Skeletal muscle satellite cell (primary cell): ENCODE measurements around the gene EFNA5.
"Not testable (repeated sequence)": the region's sequence is repeated elsewhere in the genome, so short reads cannot be mapped to it uniquely, and the experiment has no call there.

ENCODE experiments used
- H3K27me3 ChIP-seq: 2 replicates; pipeline ENCODE4 v1.7.0; 2013; ENCODE audit warnings: low read length; ENCODE audit not compliant: control insufficient read depth, insufficient read depth
- H3K36me3 ChIP-seq: 2 replicates; pipeline ENCODE4 v1.7.0; 2013; ENCODE audit warnings: mild to moderate bottlenecking, control low read depth, low read length; ENCODE audit not compliant: insufficient read depth
- H3K4me1 ChIP-seq: 2 replicates; pipeline ENCODE4 v1.7.0; 2013; ENCODE audit warnings: low read length; ENCODE audit not compliant: control insufficient read depth, insufficient read depth
- H3K4me2 ChIP-seq: 2 replicates; pipeline ENCODE4 v1.7.0; 2013; ENCODE audit warnings: mild to moderate bottlenecking, low read length
- H3K4me3 ChIP-seq: 2 replicates; pipeline ENCODE4 v1.7.0; 2013; ENCODE audit warnings: low read length
- H3K9ac ChIP-seq: 2 replicates; pipeline ENCODE4 v1.7.0; 2013; ENCODE audit warnings: mild to moderate bottlenecking, low read depth, low read length, moderate library complexity
- H3K9me3 ChIP-seq: replicated peaks from 2 replicates; pipeline ENCODE4 v1.7.0; 2013; ENCODE audit warnings: mild to moderate bottlenecking, control low read depth, low read length

Gene EFNA5

DNA sequence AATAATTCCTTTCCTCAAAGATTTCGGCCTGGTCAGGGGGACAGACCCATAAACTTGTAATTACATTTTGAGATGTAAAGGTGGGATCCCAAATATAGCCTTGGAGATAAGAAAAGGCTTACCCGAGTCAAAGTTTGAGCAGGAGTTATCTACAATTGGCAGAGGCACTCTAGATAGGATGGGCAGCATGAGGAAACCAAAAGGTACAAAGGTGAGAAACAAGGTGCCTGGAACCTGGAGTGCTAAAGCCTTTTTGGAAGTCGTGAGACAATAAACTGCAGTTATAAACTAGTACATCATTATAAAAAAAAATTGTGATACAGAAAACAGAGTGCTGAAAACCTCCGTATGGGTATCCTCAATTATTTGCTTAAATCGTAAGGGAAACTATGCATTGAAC, 212.4 kb downstream of the EFNA5 start:
- Histone ChIP-seq H3K9me3 (no peaks in the 10 kb centered on the region), H3K4me1 (peaks cover 20% of the 10 kb centered on the region), H3K36me3 (no peaks in the 10 kb centered on the region), H3K4me3 (no peak overlapping the region), H3K27me3 (no peaks in the 10 kb centered on the region), H3K4me2 (no peak overlapping the region), H3K9ac (no peak overlapping the region)

DNA sequence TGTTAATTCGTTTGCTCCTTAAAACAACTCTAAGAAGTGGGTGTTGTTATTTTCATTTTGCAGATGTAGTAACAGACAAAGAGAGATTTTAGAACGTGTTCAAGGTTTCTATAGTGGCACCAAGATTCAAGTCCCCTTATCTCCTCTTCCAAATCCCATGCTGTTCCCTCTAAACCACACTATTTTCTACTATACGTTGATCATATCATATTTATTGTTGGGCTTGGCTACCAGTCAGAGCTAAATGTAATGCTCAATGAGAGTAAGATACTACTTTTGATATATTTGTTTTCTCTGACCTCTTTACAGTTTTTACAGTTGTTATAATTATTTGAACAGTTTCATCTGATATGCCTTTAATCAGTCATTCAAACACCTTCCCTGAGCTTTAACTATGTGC, 212.9 kb downstream of the EFNA5 start:
- Histone ChIP-seq H3K9me3 (no peaks in the 10 kb centered on the region), H3K27me3 (no peaks in the 10 kb centered on the region), H3K4me1 (peaks cover 20% of the 10 kb centered on the region), H3K4me3 (no peak overlapping the region), H3K9ac (no peak overlapping the region), H3K4me2 (no peak overlapping the region), H3K36me3 (no peaks in the 10 kb centered on the region)

DNA sequence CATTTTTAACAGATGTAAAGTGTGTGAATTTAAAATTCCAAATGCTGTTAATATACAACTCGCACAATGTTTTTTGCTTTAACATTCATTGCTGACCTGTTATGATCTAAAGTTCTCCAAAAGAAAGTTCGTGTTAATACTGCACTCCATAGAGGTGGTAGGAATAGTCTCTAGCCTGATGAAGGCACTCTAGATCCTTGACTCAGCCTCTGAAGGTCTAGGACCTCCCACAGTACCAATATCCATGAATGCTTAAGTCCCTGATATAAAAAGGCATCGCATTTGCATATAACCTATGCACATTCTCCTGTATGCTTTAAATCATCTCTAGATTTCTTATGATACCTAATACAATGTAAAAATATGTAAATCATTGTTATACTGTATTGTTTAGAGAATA, 213.6 kb downstream of the EFNA5 start:
- Histone ChIP-seq H3K36me3 (no peaks in the 10 kb centered on the region), H3K4me3 (no peak overlapping the region), H3K9ac (no peak overlapping the region), H3K4me1 (peaks cover 20% of the 10 kb centered on the region), H3K4me2 (no peak overlapping the region), H3K27me3 (no peaks in the 10 kb centered on the region), H3K9me3 (no peaks in the 10 kb centered on the region)

DNA sequence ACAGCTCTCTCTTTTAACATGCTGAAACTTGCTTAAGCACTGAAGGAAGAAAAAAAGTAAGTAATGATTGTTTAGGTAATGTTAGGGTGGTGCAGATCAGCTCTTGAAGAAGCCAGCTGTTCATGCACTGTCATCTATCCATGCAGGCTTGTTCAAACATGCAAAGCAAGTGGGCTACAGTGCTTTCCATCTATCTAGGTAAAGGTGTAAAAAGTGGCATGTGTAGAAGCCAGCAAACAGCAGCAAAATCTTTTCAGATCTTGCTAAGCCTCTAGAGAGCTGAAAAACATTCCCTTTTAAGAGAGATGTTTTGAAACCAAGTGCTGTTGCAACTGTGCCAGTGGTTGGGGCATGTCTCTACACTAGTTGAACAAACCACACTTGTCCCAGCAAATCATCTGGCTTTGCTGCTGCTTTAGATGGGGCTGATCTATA, 214.4 kb downstream of the EFNA5 start:
- no peak overlapping the region for H3K4me2 ChIP-seq
- no peaks in the 10 kb centered on the region for H3K36me3 ChIP-seq
- no peaks in the 10 kb centered on the region for H3K9me3 ChIP-seq
- no peak overlapping the region for H3K4me3 ChIP-seq
- H3K9ac ChIP-seq = no peak overlapping the region
- H3K4me1 ChIP-seq = peaks cover 20% of the 10 kb centered on the region
- H3K27me3 ChIP-seq = no peaks in the 10 kb centered on the region

DNA sequence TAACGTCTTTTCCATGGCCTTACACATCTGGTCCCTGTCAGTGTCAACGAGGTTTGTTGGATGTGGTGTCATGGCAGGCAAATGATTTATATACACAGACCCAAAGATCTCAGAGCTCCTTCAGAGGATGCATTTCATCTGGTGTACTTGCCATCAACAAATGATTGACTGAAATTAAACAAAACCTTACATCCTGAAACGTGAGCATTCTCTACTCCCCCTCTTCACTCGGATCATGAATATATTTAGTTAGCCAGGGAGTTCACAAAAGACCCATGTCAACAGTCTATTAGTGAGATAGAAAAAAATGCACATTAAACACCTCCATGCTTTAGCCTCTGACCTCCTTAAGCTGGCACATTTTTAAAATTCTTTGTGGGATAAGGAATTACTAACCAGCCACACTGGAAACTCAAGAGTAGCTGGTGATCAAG, 215.6 kb downstream of the EFNA5 start:
- H3K27me3 ChIP-seq = no peaks in the 10 kb centered on the region
- peak overlapping the region; percentile 21 for H3K4me2 ChIP-seq
- peaks cover 20% of the 10 kb centered on the region for H3K4me1 ChIP-seq
- no peaks in the 10 kb centered on the region for H3K9me3 ChIP-seq
- H3K36me3 ChIP-seq = no peaks in the 10 kb centered on the region
- no peak overlapping the region for H3K9ac ChIP-seq
- no peak overlapping the region for H3K4me3 ChIP-seq

DNA sequence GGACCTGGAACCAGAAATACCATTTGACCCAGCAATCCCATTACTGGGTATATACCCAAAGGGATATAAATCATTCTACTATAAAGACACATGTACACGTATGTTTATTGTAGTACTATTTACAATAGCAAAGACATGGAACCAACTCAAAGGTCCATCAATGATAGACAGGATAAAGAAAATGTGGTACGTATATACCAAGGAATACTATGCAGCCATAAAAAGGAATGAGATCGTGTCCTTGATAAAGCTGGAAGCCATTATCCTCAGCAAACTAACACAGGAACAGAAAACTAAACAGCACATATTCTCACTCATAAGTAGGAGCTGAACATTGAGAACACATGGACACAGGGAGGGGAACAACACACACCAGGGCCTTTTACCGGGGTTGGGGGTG, 218.9 kb downstream of the EFNA5 start:
- not testable (repeated sequence) for H3K36me3 ChIP-seq, H3K9me3 ChIP-seq, H3K9ac ChIP-seq, H3K4me3 ChIP-seq, H3K4me2 ChIP-seq, H3K27me3 ChIP-seq
- peaks cover 20% of the 10 kb centered on the region for H3K4me1 ChIP-seq

DNA sequence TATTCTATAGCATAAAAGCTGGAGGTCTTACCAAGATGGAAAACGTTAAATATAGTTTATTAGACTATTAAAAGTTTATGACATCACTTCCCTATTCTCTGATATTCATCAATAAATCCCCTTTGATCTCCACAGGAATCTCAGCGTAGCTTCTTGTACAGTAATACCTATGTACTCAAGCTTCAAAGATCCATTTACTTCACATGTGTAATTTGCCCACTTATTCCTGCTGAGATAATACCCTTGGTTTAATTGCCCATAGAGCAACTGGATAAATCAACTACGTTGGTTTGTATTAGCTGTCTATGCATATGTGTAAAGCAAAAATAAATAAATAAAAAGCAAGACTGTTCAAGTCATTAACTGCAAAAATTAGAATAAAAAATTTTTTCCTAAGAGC, 219.7 kb downstream of the EFNA5 start:
- Histone ChIP-seq H3K9me3 (no peaks in the 10 kb centered on the region), H3K27me3 (no peaks in the 10 kb centered on the region), H3K4me3 (no peak overlapping the region), H3K9ac (no peak overlapping the region), H3K36me3 (no peaks in the 10 kb centered on the region), H3K4me1 (peaks cover 14% of the 10 kb centered on the region), H3K4me2 (no peak overlapping the region)

DNA sequence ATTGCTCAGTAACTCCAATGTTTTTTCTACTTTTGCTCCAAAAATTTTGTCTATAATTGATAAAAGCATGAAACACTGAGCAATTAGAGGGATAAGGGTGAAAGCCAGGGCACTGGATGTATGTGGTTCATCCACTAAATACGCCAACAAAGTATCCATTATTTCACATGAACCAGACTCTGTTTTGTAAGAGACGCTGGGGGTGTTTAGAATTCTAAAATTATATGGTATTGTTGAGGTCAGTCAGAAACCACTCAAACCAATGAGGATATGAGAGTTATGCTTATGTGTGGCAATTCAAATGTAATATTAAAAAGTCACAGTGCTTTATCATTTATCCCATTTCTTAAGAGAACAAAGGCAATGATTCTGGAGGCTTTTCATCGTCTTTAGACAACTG, 220.2 kb downstream of the EFNA5 start:
- Histone ChIP-seq H3K4me2 (no peak overlapping the region), H3K9ac (no peak overlapping the region), H3K27me3 (no peaks in the 10 kb centered on the region), H3K4me3 (no peak overlapping the region), H3K9me3 (no peaks in the 10 kb centered on the region), H3K4me1 (peaks cover 9% of the 10 kb centered on the region), H3K36me3 (no peaks in the 10 kb centered on the region)

DNA sequence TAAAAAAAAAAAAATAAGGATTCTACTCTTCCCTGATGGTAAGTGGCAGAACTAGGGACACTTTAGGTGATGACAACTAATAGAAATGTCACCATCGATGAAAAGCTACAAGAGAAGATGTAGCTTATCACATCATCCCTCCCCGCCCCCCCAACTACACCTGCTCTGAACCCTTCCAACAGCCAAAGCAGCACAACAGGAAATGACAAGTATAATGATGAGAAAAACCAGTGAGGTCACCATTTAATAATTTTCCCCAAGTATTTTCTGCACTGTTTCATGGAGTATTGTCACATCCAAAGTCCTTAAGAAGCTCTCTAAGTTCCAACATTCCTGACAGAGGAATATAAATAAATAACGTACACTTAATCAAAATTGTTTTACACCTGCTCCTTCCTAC, 221.4 kb downstream of the EFNA5 start:
- Histone ChIP-seq H3K36me3 (no peaks in the 10 kb centered on the region), H3K9ac (no peak overlapping the region), H3K27me3 (no peaks in the 10 kb centered on the region), H3K9me3 (no peaks in the 10 kb centered on the region), H3K4me2 (no peak overlapping the region), H3K4me1 (no peaks in the 10 kb centered on the region), H3K4me3 (no peak overlapping the region)

DNA sequence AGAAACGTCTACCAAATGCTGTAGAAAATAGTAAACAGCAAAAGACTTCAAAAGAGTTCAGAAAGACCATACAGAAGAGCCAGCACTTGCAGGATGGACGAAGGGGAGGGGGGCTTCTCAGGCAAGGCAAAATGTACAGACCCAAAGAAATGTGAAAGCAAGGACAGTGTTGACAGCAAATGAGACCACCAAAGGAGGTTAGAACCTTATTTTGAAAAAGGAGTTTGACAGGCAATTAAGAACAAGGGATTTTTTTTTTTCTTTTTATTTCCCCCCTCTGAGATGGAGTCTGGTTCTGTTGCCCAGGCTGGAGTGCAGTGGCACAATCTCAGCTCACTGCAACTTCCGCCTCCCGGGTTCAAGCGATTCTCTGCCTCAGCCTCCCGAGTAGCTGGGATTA, 223.2 kb downstream of the EFNA5 start:
- no peaks in the 10 kb centered on the region for H3K27me3 ChIP-seq
- no peak overlapping the region for H3K9ac ChIP-seq
- H3K4me2 ChIP-seq = no peak overlapping the region
- no peak overlapping the region for H3K4me3 ChIP-seq
- H3K4me1 ChIP-seq = peaks cover 3% of the 10 kb centered on the region
- no peaks in the 10 kb centered on the region for H3K9me3 ChIP-seq
- H3K36me3 ChIP-seq = no peaks in the 10 kb centered on the region

DNA sequence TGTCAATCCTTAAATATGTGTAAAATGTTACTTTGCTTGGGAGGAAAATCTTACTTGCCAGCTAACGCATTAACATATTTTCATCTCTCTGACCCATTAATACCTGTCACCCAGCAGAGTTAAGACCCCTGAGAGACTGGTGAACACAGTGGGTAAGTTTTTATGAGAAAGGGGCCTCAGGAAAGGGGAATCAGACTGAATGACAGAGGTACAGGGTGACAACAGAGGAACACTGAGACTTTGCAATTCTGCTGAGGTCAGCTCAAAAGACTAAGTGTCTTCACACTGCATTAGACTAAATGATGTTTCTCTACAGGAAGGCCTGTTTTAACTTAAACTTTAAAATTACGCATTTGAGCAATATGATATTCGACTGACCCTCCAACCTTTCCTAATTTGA, 223.8 kb downstream of the EFNA5 start:
- no peak overlapping the region for H3K9ac ChIP-seq
- H3K9me3 ChIP-seq = no peaks in the 10 kb centered on the region
- H3K27me3 ChIP-seq = no peaks in the 10 kb centered on the region
- no peaks in the 10 kb centered on the region for H3K36me3 ChIP-seq
- peaks cover 3% of the 10 kb centered on the region for H3K4me1 ChIP-seq
- H3K4me3 ChIP-seq = no peak overlapping the region
- H3K4me2 ChIP-seq = no peak overlapping the region

DNA sequence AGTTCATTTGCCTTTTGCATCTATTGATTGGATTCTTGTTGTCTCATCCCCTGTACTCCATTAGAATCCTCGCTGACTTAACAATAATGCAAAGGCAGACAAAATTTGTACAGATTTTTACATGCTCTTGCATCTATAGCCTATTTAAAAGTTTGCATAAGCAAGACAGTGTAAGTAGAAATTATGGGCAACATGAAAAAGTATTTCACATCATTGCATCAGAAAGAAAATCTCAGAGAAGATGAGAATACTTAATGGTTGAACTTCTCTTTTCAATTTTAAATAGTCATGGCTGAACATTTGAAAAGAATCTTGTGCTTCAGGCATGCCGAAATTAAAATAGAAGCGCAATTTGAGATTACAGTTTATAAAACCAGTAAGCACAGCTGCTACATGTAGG, 226.4 kb downstream of the EFNA5 start:
- H3K9me3 ChIP-seq = no peaks in the 10 kb centered on the region
- no peaks in the 10 kb centered on the region for H3K27me3 ChIP-seq
- H3K4me2 ChIP-seq = no peak overlapping the region
- H3K4me1 ChIP-seq = peaks cover 3% of the 10 kb centered on the region
- no peak overlapping the region for H3K4me3 ChIP-seq
- H3K9ac ChIP-seq = no peak overlapping the region
- no peaks in the 10 kb centered on the region for H3K36me3 ChIP-seq
